Gastrocnemius medialis (tissue), 4 donors: ENCODE measurements around the gene ITLN2. TPM values are rescaled to one million over a fixed set of nuclear protein-coding genes. Genes with fewer than 3 reads are reported as not detected.
"Not testable (repeated sequence)": the region's sequence is repeated elsewhere in the genome, so short reads cannot be mapped to it uniquely, and the experiment has no call there.

Experiments
- ATAC-seq, 2 donors: fragments of 150-250 bp; one replicate each; pipeline ENCODE4 v1.9.1; 2016
- DNase-seq, 2 donors: peaks; one replicate each; pipeline ENCODE4 v3.0.0-alpha.2; 2019
- H3K27ac ChIP-seq, 4 donors: fragments of 200-600 bp; sonication (generic); 1 replicate in 1 of 4; 2 replicates in 3 of 4; pipeline ENCODE4 v1.5.1; 2016 to 2018; ENCODE audit warnings: mild to moderate bottlenecking in 2 of 4, moderate library complexity in 1 of 4
- H3K27me3 ChIP-seq, 3 donors: fragments of 200-600 bp; sonication (generic) in 2 of 3; 1 replicate in 1 of 3; 2 replicates in 2 of 3; pipeline versions ENCODE4 v1.5.1 to v1.6.0; 2016 to 2019; ENCODE audit warnings: mild to moderate bottlenecking in 1 of 3, moderate library complexity in 1 of 3
- H3K36me3 ChIP-seq, 2 donors: fragments of 200-600 bp; sonication (generic) in 1 of 2; one replicate each; pipeline ENCODE4 v1.5.1; 2017 to 2018
- H3K4me1 ChIP-seq, 2 donors: fragments of 200-600 bp; sonication (generic) in 1 of 2; one replicate each; pipeline ENCODE4 v1.5.1; 2016 to 2017; ENCODE audit warnings: mild to moderate bottlenecking in 2 of 2
- H3K4me3 ChIP-seq, 4 donors: fragments of 200-600 bp; sonication (generic) in 3 of 4; 1 replicate in 1 of 4; 2 replicates in 3 of 4; pipeline ENCODE4 v1.5.1; 2016 to 2019; ENCODE audit warnings: mild to moderate bottlenecking in 2 of 4
- H3K9me3 ChIP-seq, 3 donors: fragments of 200-600 bp; sonication (generic) in 2 of 3; 1 replicate in 1 of 3; 2 replicates in 2 of 3; pipeline ENCODE4 v1.5.1; 2016 to 2019
- CTCF ChIP-seq, 5 experiments: fragments of 450-650 bp in 3 of 5; fragments of 200-600 bp in 2 of 5; sonication (generic) in 2 of 5; IDR thresholded peaks in 4 of 5; conservative IDR thresholded peaks in 1 of 5; 1 replicate in 4 of 5; 2 replicates in 1 of 5; pipeline ENCODE4 v1.5.1; 2016 to 2019; ENCODE audit warnings: antibody characterized with exemption in 5 of 5, mild to moderate bottlenecking in 3 of 5, moderate library complexity in 3 of 5
- POLR2A ChIP-seq, 2 donors: fragments of 450-650 bp; IDR thresholded peaks; one replicate each; pipeline ENCODE4 v1.6.1; 2017; ENCODE audit warnings: antibody characterized with exemption in 2 of 2, mild to moderate bottlenecking in 2 of 2, moderate library complexity in 2 of 2
- in situ Hi-C, 4 donors: fragments of 200-750 bp; cut with MboI; loops; one replicate each; pipeline versions ENCODE4 v1.15.0 to v1.8.0; 2017; ENCODE audit warnings: low sequenced_read_pairs in 4 of 4
- intact Hi-C: fragments of 100-400 bp; cut with DNase I; formaldehyde crosslinking; loops from one replicate; pipeline ENCODE4 v1.15.1; 2023; ENCODE audit warnings: low total_unique reads
- total RNA-seq, 4 donors: library from RNA; depleted of rRNA; stranded (reverse); fragments of >200 nt; gene quantifications; one replicate each; pipeline versions ENCODE4 v1.1.0 to v1.2.3, GENCODE V29; 2016

ITLN2 gene
- total RNA-seq, 4 donors from 2014 or later = not detected

DNA sequence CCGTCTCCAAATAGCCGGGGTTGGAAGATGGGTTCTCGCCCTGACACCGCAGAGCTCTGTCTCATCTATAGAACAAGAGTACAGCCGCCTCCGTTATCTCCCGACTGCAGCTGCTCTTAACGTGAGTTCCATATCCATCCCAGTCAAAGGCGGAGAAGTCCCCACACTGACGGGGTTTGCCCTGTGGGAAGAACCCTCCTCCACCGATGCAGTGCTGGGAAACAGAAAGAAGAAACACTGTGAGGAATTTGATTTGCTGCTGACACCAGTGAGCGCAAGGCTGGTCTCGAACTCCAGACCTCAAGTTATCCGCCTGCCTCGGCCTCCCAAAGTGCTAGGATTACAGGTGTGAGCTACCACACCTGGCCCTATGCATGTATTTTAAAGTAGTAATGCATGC, 9.5 kb downstream of the ITLN2 start:
- no peak for ATAC-seq
- in situ Hi-C loops = no loop called here
- no peaks in the 10 kb centered on the region for H3K9me3 ChIP-seq

GRCh38 chr1:160942926-160943325, 11.7 kb downstream of the ITLN2 start:
- TF ChIP-seq CTCF (IDR thresholded peaks at IDR 0.05 in 4 of 5, conservative IDR thresholded peaks at IDR 0.05 in 1 of 5) = no peak
- TF ChIP-seq POLR2A (IDR thresholded peaks at IDR 0.05) = no peak
- in situ Hi-C loops (no loop called here), intact Hi-C loops (no loop called here)
- Histone ChIP-seq H3K4me1 (no peaks in the 10 kb centered on the region), H3K9me3 (no peaks in the 10 kb centered on the region), H3K4me3 (no peak overlapping the region), H3K27me3 (no peaks in the 10 kb centered on the region), H3K27ac (no peak overlapping the region), H3K36me3 (no peaks in the 10 kb centered on the region)
- ATAC-seq (no peak), DNase-seq (no peak)

More for the DNA sequence above, 9.5 kb downstream of the ITLN2 start:
- intact Hi-C loops = no loop called here
- Histone ChIP-seq H3K27ac (no peak overlapping the region), H3K36me3 (no peaks in the 10 kb centered on the region), H3K4me1 (no peaks in the 10 kb centered on the region), H3K4me3 (no peak overlapping the region), H3K27me3 (no peaks in the 10 kb centered on the region)
- no peak for DNase-seq
- TF ChIP-seq POLR2A (IDR thresholded peaks at IDR 0.05) (no peak), CTCF (IDR thresholded peaks at IDR 0.05 in 4 of 5, conservative IDR thresholded peaks at IDR 0.05 in 1 of 5) (no peak)

DNA sequence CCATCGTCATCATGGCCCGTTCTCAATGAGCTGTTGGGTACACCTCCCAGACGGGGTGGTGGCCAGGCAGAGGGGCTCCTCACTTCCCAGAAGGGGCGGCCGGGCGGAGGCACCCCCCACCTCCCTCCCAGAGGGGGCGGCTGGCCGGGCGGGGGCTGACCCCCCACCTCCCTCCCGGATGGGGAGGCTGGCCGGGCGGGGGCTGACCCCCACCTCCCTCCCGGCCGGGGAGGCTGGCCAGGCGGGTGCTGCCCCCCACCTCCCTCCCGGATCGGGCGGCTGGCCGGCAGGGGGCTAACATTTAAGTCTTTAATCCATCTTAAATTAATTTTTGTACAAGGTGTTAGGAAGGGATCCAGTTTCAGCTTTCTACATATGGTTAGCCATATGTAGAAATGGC, 17.9 kb downstream of the ITLN2 start:
- ATAC-seq, H3K9me3 ChIP-seq, DNase-seq, in situ Hi-C loops, H3K4me1 ChIP-seq, H3K36me3 ChIP-seq, H3K27ac ChIP-seq, H3K4me3 ChIP-seq, intact Hi-C loops, H3K27me3 ChIP-seq: not testable (repeated sequence)

- intact Hi-C loops (no loop called here), in situ Hi-C loops (no loop called here)
- H3K27me3 ChIP-seq = no peaks in the 10 kb centered on the region
- H3K4me3 ChIP-seq = no peak overlapping the region
- H3K4me1 ChIP-seq = no peaks in the 10 kb centered on the region
- no peaks in the 10 kb centered on the region for H3K9me3 ChIP-seq
- DNase-seq (no peak), ATAC-seq (no peak)
- no peak overlapping the region for H3K27ac ChIP-seq
- TF ChIP-seq POLR2A (IDR thresholded peaks at IDR 0.05) = no peak
- TF ChIP-seq CTCF (IDR thresholded peaks at IDR 0.05 in 4 of 5, conservative IDR thresholded peaks at IDR 0.05 in 1 of 5) = no peak
- H3K36me3 ChIP-seq = no peaks in the 10 kb centered on the region
Measured at GRCh38 chr1:160935527-160936258, 18.9 kb downstream of the ITLN2 start.

GRCh38 chr1:160933305-160933704, 21.3 kb downstream of the ITLN2 start:
- H3K9me3 ChIP-seq, H3K36me3 ChIP-seq, in situ Hi-C loops, H3K27me3 ChIP-seq, H3K27ac ChIP-seq, H3K4me3 ChIP-seq, ATAC-seq, intact Hi-C loops, H3K4me1 ChIP-seq, DNase-seq: not testable (repeated sequence)
